ENCODE data around the gene HES3. TPM values are rescaled to one million over a fixed set of nuclear protein-coding genes. Genes with fewer than 3 reads are reported as not detected.

HES3 gene
- total and polyA plus RNA-seq, 10 of the 15 experiments (the other 5 are each of a cell fraction or from before 2014, with no cell fraction given) = not detected

DNA sequence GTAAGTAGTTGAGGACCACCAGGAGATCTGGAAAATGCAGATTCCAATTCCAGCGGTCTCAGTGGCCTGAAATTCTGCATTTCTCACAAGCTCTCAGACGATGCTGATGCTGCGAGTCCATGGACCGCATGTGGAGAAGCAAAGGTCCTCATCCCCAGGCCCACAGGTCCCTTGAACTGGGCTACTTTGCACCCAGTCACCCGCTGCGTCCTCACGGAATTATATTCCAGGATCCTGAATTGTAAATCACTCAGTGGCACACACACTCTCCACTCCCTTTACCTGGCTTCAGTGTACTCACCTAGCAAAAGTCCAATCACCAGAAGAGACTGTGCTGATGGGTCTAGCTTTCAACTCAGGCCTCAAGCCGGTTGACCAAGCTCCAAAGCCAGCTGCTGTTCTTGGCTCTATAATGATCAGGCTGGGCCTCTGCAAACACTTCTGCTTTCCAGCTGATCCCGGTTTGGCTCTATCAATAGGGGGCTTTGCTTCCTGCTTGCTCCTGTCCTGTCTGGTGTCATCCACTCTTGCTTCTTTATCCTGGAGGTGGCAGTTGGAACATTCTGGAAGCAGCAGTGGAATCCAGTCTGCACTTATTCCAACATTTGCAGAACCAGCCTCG, 43.7 kb upstream of the HES3 start:
- ChIA-PET RAD21 (ENCODE audit: unreplicated experiment) (interaction anchor here (0.6 to 1.1 kb wide), 2 partner anchors 12 to 207 kb away, joined by 3 to 6 read pairs; no protein-coding TSS in a partner anchor), SMC1A (ENCODE audit: uncharacterized antibody, unreplicated experiment) (interaction anchor here (0.6 kb wide), 1 partner anchor 12 kb away, joined by 3 read pairs; no protein-coding TSS in a partner anchor), CTCF (interaction anchor here (1.1 to 2.9 kb wide), 6 partner anchors 10 to 207 kb away, joined by 3 to 9 read pairs (median 4); no protein-coding TSS in a partner anchor), POLR2A (interaction anchor here (0.6 to 1.1 kb wide), 3 partner anchors 28 to 194 kb away, joined by 3 read pairs; no protein-coding TSS in a partner anchor)
- TF ChIP-seq SMARCA5 (IDR thresholded peaks at IDR 0.05) (0 out of 2 replicates have a peak, but pooled peaks have one; percentile 19), PAX8 (IDR thresholded peaks at IDR 0.05) (no peak)
- peaks cover 0 to 12% of the 10 kb centered on the region in 2 experiments; a peak in 2 of 4 replicates for H3K36me3 ChIP-seq (ENCODE audit: control insufficient read depth in 2 of 2, insufficient read depth in 2 of 2, low read length in 1 of 2)
- in situ Hi-C loops (cut with MboI) = no loop called here
- H3K27ac ChIP-seq (ENCODE audit: control insufficient read depth, insufficient read depth) = peak overlapping the region; percentile 85
- intact Hi-C loops (cut with micrococcal nuclease; ENCODE audit: unreplicated experiment) = no loop called here
- FAIRE-seq = no peak
- BruUV-seq (replicated peaks) = no TSS peak
- WGBS (ENCODE audit: insufficient coverage, insufficient replicate concordance, low lambda C conversion rate, missing lambda C conversion rate) = 84% methylated on average over 10 of the region's 10 CpGs
- H3K9me3 ChIP-seq (replicated peaks; ENCODE audit: control insufficient read depth, insufficient read depth, low read length) = no peaks in the 10 kb centered on the region
- no peak for ATAC-seq
- no peaks in the 10 kb centered on the region for H4K20me1 ChIP-seq (ENCODE audit: control insufficient read depth, insufficient read depth)
- peak overlapping the region; percentile 70 for H3K4me2 ChIP-seq (ENCODE audit: control insufficient read depth, insufficient read depth)
- peaks cover 11% of the 10 kb centered on the region for H3K4me1 ChIP-seq (ENCODE audit: control insufficient read depth, insufficient read depth, low read length)
- H2AFZ ChIP-seq (ENCODE audit: control insufficient read depth, low read depth, low read length) = peak overlapping the region; percentile 88
- peak overlapping the region; percentile 100 for H3K9ac ChIP-seq (ENCODE audit: control insufficient read depth, insufficient read depth, low read length)
- H3K79me2 ChIP-seq (ENCODE audit: control insufficient read depth, insufficient read depth, low read length) = peaks cover 46% of the 10 kb centered on the region
- no peaks in the 10 kb centered on the region for H3K27me3 ChIP-seq (replicated peaks in 1 of 2; ENCODE audit: control insufficient read depth in 2 of 2, insufficient read depth in 2 of 2, low read length in 1 of 2)
- no peak for DNase-seq (ENCODE audit: low read depth, low spot score)
- H3K4me3 ChIP-seq = peak overlapping the region; percentile 62

DNA sequence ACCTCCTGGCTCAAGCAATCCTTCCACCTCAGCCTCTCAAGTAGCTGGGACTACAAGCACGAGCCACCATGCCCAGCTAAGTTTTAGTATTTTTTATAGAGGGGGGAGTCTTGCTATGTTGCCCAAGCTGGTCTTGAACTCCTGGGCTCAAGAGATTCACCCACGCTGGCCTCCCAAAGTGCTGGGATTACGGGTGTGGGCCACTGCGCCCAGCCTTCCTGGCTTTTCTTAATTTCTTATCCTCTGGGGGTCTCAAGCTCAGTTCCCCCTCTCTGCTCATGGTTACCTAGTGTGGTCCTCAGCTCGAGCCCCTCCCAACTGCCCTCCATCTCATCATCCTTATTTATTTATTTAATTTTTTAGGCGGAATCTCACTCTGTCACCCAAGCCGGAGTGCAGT, 41.7 kb upstream of the HES3 start:
- peaks cover 11% of the 10 kb centered on the region for H3K4me1 ChIP-seq (ENCODE audit: control insufficient read depth, insufficient read depth, low read length)
- POLR2A ChIA-PET = interaction anchor here (0.6 kb wide), 2 partner anchors 89 to 115 kb away, joined by 3 read pairs; no protein-coding TSS in a partner anchor
- H3K27me3 ChIP-seq (replicated peaks in 1 of 2; ENCODE audit: control insufficient read depth in 2 of 2, insufficient read depth in 2 of 2, low read length in 1 of 2) = no peaks in the 10 kb centered on the region
- DNase-seq (ENCODE audit: low read depth, low spot score) = no peak
- WGBS (ENCODE audit: insufficient coverage, insufficient replicate concordance, low lambda C conversion rate, missing lambda C conversion rate) = 64% methylated on average over 7 of the region's 7 CpGs
- H4K20me1 ChIP-seq (ENCODE audit: control insufficient read depth, insufficient read depth) = no peaks in the 10 kb centered on the region
- H3K4me3 ChIP-seq = no peak overlapping the region
- H3K9ac ChIP-seq (ENCODE audit: control insufficient read depth, insufficient read depth, low read length) = no peak overlapping the region
- CTCF ChIA-PET = no interaction called here
- no TSS peak for BruUV-seq (replicated peaks)
- RAD21 ChIA-PET (ENCODE audit: unreplicated experiment) = interaction anchor here (0.9 kb wide), 1 partner anchor 191 kb away, joined by 5 read pairs; the partner anchor contains the start of gene ACOT7
- in situ Hi-C loops (cut with MboI) = no loop called here
- H2AFZ ChIP-seq (ENCODE audit: control insufficient read depth, low read depth, low read length) = no peak overlapping the region
- peaks cover 35% of the 10 kb centered on the region for H3K79me2 ChIP-seq (ENCODE audit: control insufficient read depth, insufficient read depth, low read length)
- intact Hi-C loops (cut with micrococcal nuclease; ENCODE audit: unreplicated experiment) = no loop called here
- ATAC-seq = no peak
- H3K9me3 ChIP-seq (replicated peaks; ENCODE audit: control insufficient read depth, insufficient read depth, low read length) = no peaks in the 10 kb centered on the region
- peaks cover 0 to under 1% of the 10 kb centered on the region in 2 experiments; a peak in 1 of 4 replicates for H3K36me3 ChIP-seq (ENCODE audit: control insufficient read depth in 2 of 2, insufficient read depth in 2 of 2, low read length in 1 of 2)
- FAIRE-seq = no peak
- SMC1A ChIA-PET (ENCODE audit: uncharacterized antibody, unreplicated experiment) = no interaction called here
- no peak overlapping the region for H3K4me2 ChIP-seq (ENCODE audit: control insufficient read depth, insufficient read depth)
- H3K27ac ChIP-seq (ENCODE audit: control insufficient read depth, insufficient read depth) = no peak overlapping the region
- TF ChIP-seq ZNF384 (IDR thresholded peaks at IDR 0.05; ENCODE audit: borderline replicate concordance, low read depth, low read length) (no peak), CREM (IDR thresholded peaks at IDR 0.05; ENCODE audit: low read depth) (no peak), BRCA1 (IDR thresholded peaks at IDR 0.05; ENCODE audit: low read depth, low read length) (no peak), PML (IDR thresholded peaks at IDR 0.05; ENCODE audit: low read length) (no peak), MYB (IDR thresholded peaks at IDR 0.05; ENCODE audit: borderline replicate concordance, low read depth, low read length) (no peak), SMARCA5 (IDR thresholded peaks at IDR 0.05) (no peak), CBX3 (IDR thresholded peaks at IDR 0.05; ENCODE audit: borderline replicate concordance, low read depth) (no peak), TCF3 (IDR thresholded peaks at IDR 0.05; ENCODE audit: borderline replicate concordance, insufficient read depth, low read depth, low read length) (no peak)
- TF ChIP-seq, protein P1, sequence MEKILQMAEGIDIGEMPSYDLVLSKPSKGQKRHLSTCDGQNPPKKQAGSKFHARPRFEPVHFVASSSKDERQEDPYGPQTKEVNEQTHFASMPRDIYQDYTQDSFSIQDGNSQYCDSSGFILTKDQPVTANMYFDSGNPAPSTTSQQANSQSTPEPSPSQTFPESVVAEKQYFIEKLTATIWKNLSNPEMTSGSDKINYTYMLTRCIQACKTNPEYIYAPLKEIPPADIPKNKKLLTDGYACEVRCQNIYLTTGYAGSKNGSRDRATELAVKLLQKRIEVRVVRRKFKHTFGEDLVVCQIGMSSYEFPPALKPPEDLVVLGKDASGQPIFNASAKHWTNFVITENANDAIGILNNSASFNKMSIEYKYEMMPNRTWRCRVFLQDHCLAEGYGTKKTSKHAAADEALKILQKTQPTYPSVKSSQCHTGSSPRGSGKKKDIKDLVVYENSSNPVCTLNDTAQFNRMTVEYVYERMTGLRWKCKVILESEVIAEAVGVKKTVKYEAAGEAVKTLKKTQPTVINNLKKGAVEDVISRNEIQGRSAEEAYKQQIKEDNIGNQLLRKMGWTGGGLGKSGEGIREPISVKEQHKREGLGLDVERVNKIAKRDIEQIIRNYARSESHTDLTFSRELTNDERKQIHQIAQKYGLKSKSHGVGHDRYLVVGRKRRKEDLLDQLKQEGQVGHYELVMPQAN (conservative IDR thresholded peaks at IDR 0.05) = no peak
- TF ChIP-seq, protein P2, sequence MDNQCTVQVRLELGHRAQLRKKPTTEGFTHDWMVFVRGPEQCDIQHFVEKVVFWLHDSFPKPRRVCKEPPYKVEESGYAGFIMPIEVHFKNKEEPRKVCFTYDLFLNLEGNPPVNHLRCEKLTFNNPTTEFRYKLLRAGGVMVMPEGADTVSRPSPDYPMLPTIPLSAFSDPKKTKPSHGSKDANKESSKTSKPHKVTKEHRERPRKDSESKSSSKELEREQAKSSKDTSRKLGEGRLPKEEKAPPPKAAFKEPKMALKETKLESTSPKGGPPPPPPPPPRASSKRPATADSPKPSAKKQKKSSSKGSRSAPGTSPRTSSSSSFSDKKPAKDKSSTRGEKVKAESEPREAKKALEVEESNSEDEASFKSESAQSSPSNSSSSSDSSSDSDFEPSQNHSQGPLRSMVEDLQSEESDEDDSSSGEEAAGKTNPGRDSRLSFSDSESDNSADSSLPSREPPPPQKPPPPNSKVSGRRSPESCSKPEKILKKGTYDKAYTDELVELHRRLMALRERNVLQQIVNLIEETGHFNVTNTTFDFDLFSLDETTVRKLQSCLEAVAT (IDR thresholded peaks at IDR 0.05) = no peak
- TF ChIP-seq, protein P3, sequence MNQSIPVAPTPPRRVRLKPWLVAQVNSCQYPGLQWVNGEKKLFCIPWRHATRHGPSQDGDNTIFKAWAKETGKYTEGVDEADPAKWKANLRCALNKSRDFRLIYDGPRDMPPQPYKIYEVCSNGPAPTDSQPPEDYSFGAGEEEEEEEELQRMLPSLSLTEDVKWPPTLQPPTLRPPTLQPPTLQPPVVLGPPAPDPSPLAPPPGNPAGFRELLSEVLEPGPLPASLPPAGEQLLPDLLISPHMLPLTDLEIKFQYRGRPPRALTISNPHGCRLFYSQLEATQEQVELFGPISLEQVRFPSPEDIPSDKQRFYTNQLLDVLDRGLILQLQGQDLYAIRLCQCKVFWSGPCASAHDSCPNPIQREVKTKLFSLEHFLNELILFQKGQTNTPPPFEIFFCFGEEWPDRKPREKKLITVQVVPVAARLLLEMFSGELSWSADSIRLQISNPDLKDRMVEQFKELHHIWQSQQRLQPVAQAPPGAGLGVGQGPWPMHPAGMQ (IDR thresholded peaks at IDR 0.05; ENCODE audit: borderline replicate concordance) = no peak

Data from GM12878 (cell line).